Keratinocyte (primary cell): ENCODE results near the gene USP47. TPM values are rescaled to one million over a fixed set of nuclear protein-coding genes. Genes with fewer than 3 reads are reported as not detected.

Experiments
- DNase-seq: peaks from one replicate; pipeline ENCODE4 v3.0.0-alpha.2; 2011; ENCODE audit warnings: low read depth, missing footprints, low spot score
- FAIRE-seq: peaks from 2 replicates; lab custom pipeline; 2011; peaks lifted over from hg19 to GRCh38; lab: Jason Lieb, UNC
- H2AFZ ChIP-seq: 2 replicates; pipeline ENCODE4 v1.6.0; 2012; ENCODE audit warnings: low read length, control low read depth, inconsistent platforms; ENCODE audit not compliant: control insufficient read depth
- H3K27ac ChIP-seq: 2 replicates; pipeline ENCODE4 v1.5.1; 2011; ENCODE audit warnings: low read length; ENCODE audit not compliant: control insufficient read depth, insufficient read depth
- H3K27me3 ChIP-seq: 3 replicates; pipeline ENCODE4 v1.6.0; 2011; ENCODE audit warnings: low read length; ENCODE audit not compliant: control insufficient read depth, insufficient read depth; ENCODE audit errors: extremely low read depth
- H3K36me3 ChIP-seq, 2 experiments: 2 replicates in 1 of 2; 3 replicates in 1 of 2; pipeline ENCODE4 v1.5.1; 2011; ENCODE audit warnings: low read length in 2 of 2, mild to moderate bottlenecking in 1 of 2; ENCODE audit not compliant: control insufficient read depth in 2 of 2, insufficient read depth in 2 of 2; ENCODE audit errors: extremely low read depth in 1 of 2
- H3K4me1 ChIP-seq: 3 replicates; pipeline ENCODE4 v1.5.1; 2011; ENCODE audit warnings: low read length; ENCODE audit not compliant: control insufficient read depth, insufficient read depth; ENCODE audit errors: extremely low read depth
- H3K4me2 ChIP-seq: 3 replicates; pipeline ENCODE4 v1.6.0; 2011; ENCODE audit warnings: low read depth, low read length; ENCODE audit not compliant: control insufficient read depth, insufficient read depth; ENCODE audit errors: extremely low read depth
- H3K4me3 ChIP-seq, 3 experiments: fragments of 200-600 bp in 1 of 3; sonication (generic) in 1 of 3; 2 replicates in 2 of 3; 3 replicates in 1 of 3; pipeline ENCODE4 v1.5.1; 2011 to 2016; ENCODE audit warnings: low read length in 3 of 3, mild to moderate bottlenecking in 3 of 3, control low read depth in 2 of 3, inconsistent platforms in 1 of 3, low read depth in 1 of 3, mixed read lengths in 1 of 3, mixed run types in 1 of 3, moderate library complexity in 1 of 3; ENCODE audit not compliant: control insufficient read depth in 2 of 3, insufficient read depth in 2 of 3; ENCODE audit errors: extremely low read depth in 1 of 3
- H3K79me2 ChIP-seq: 2 replicates; pipeline ENCODE4 v1.6.0; 2012; ENCODE audit warnings: low read length; ENCODE audit not compliant: control insufficient read depth, insufficient read depth
- H3K9ac ChIP-seq: 3 replicates; pipeline ENCODE4 v1.6.0; 2011; ENCODE audit warnings: low read length; ENCODE audit not compliant: control insufficient read depth, insufficient read depth; ENCODE audit errors: extremely low read depth
- H3K9me1 ChIP-seq: 3 replicates; pipeline ENCODE4 v1.6.0; 2011; ENCODE audit warnings: low read length; ENCODE audit not compliant: control insufficient read depth, insufficient read depth; ENCODE audit errors: extremely low read depth
- H3K9me3 ChIP-seq: 2 replicates; pipeline ENCODE4 v1.5.1; 2012; ENCODE audit warnings: low read depth, low read length; ENCODE audit not compliant: control insufficient read depth
- H4K20me1 ChIP-seq: 3 replicates; pipeline ENCODE4 v1.6.0; 2011; ENCODE audit warnings: low read length; ENCODE audit not compliant: control insufficient read depth, insufficient read depth; ENCODE audit errors: extremely low read depth
- EZH2 ChIP-seq: IDR thresholded peaks from one replicate; pipeline ENCODE4 v1.6.1; 2012; ENCODE audit warnings: inconsistent platforms, mild to moderate bottlenecking, low read length, moderate library complexity
- dilution Hi-C: fragments of 300-500 bp; cut with MboI; formaldehyde crosslinking; loops from one replicate; pipeline ENCODE4 v1.7.0; 2020; ENCODE audit warnings: low sequenced_read_pairs; ENCODE audit not compliant: extremely low pct_ligation_motif_present
- polyA plus RNA-seq, 5 experiments: library from polyadenylated mRNA; depleted of rRNA in 3 of 5; stranded (reverse) in 3 of 5; stranded (forward) in 1 of 5; unstranded in 1 of 5; fragments of >200 nt; gene quantifications; 1 replicate in 1 of 5; 2 replicates in 3 of 5; 3 replicates in 1 of 5; pipeline versions ENCODE4 v1.2.1 to v1.2.3, GENCODE V29; 2011 to 2012; ENCODE audit warnings: missing spikeins in 2 of 5, low read depth in 1 of 5, low replicate concordance in 1 of 5
- TF ChIP-seq, protein P1 (sequence below), 3 experiments: IDR thresholded peaks in 1 of 3; conservative IDR thresholded peaks in 1 of 3; optimal IDR thresholded peaks in 1 of 3; 2 replicates in 2 of 3; 3 replicates in 1 of 3; pipeline versions ENCODE3 to v1.5.1; 2011; ENCODE audit warnings: low read length in 3 of 3, mild to moderate bottlenecking in 3 of 3, moderate library complexity in 2 of 3, control low read depth in 1 of 3, inconsistent platforms in 1 of 3; ENCODE audit not compliant: insufficient read depth in 2 of 3; ENCODE audit errors: extremely low read depth in 1 of 3

Gene USP47
- polyA plus RNA-seq, 1 donor (not counting 4 experiments of a cell fraction or from before 2014, with no cell fraction given): 22.4 TPM

GRCh38 chr11:11967669-11968510, 126.1 kb downstream of the USP47 start:
- Histone ChIP-seq H2AFZ (no peak overlapping the region), H3K9ac (no peak overlapping the region), H3K4me3 (no peak overlapping the region), H3K4me2 (no peak overlapping the region), H3K27me3 (no peaks in the 10 kb centered on the region), H3K36me3 (peaks cover 45 to 55% of the 10 kb centered on the region in 2 experiments), H3K9me3 (no peaks in the 10 kb centered on the region), H3K9me1 (no peaks in the 10 kb centered on the region), H4K20me1 (no peaks in the 10 kb centered on the region), H3K79me2 (peaks cover 11% of the 10 kb centered on the region), H3K4me1 (no peaks in the 10 kb centered on the region), H3K27ac (no peak overlapping the region)
- dilution Hi-C loops: no loop called here
- FAIRE-seq (no peak), DNase-seq (no peak)
- no peak for TF ChIP-seq EZH2
- TF ChIP-seq, protein P1, sequence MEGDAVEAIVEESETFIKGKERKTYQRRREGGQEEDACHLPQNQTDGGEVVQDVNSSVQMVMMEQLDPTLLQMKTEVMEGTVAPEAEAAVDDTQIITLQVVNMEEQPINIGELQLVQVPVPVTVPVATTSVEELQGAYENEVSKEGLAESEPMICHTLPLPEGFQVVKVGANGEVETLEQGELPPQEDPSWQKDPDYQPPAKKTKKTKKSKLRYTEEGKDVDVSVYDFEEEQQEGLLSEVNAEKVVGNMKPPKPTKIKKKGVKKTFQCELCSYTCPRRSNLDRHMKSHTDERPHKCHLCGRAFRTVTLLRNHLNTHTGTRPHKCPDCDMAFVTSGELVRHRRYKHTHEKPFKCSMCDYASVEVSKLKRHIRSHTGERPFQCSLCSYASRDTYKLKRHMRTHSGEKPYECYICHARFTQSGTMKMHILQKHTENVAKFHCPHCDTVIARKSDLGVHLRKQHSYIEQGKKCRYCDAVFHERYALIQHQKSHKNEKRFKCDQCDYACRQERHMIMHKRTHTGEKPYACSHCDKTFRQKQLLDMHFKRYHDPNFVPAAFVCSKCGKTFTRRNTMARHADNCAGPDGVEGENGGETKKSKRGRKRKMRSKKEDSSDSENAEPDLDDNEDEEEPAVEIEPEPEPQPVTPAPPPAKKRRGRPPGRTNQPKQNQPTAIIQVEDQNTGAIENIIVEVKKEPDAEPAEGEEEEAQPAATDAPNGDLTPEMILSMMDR (optimal IDR thresholded peaks at IDR 0.05 in 1 of 3, IDR thresholded peaks at IDR 0.05 in 1 of 3, conservative IDR thresholded peaks at IDR 0.05 in 1 of 3; ENCODE audit: extremely low read depth in 1 of 3, insufficient read depth in 2 of 3, low read length in 3 of 3): no peak

GRCh38 chr11:11968511-11969280, 126.9 kb downstream of the USP47 start:
- no peaks in the 10 kb centered on the region for H3K9me1 ChIP-seq
- no peak for FAIRE-seq

More at GRCh38 chr11:11968511-11969280, 126.9 kb downstream of the USP47 start:
- Histone ChIP-seq H3K4me2 (no peak overlapping the region), H3K9ac (no peak overlapping the region), H3K27ac (no peak overlapping the region), H3K36me3 (peaks cover 45 to 52% of the 10 kb centered on the region in 2 experiments), H3K9me3 (no peaks in the 10 kb centered on the region), H2AFZ (no peak overlapping the region), H3K27me3 (no peaks in the 10 kb centered on the region), H3K79me2 (peaks cover 16% of the 10 kb centered on the region), H3K4me1 (no peaks in the 10 kb centered on the region), H4K20me1 (no peaks in the 10 kb centered on the region), H3K4me3 (no peak overlapping the region)
- dilution Hi-C loops: no loop called here
- DNase-seq: no peak
- TF ChIP-seq, protein P1 (optimal IDR thresholded peaks at IDR 0.05 in 1 of 3, IDR thresholded peaks at IDR 0.05 in 1 of 3, conservative IDR thresholded peaks at IDR 0.05 in 1 of 3; ENCODE audit: extremely low read depth in 1 of 3, insufficient read depth in 2 of 3, low read length in 3 of 3): no peak
- TF ChIP-seq EZH2: no peak
